Right lobe of liver (tissue), 4 donors: ENCODE data around the gene CD48.

ENCODE experiments used
- POLR2A ChIP-seq: fragments of 450-650 bp; IDR thresholded peaks from one replicate; pipeline ENCODE4 v1.6.1; 2017; ENCODE audit warnings: antibody characterized with exemption, mild to moderate bottlenecking
- TF ChIP-seq, protein P1 (sequence below), 4 donors: fragments of 200-600 bp in 3 of 4; fragments of 450-650 bp in 1 of 4; IDR thresholded peaks; one replicate each; pipeline versions ENCODE4 v1.5.1 to v1.8.0; 2016 to 2022; ENCODE audit warnings: antibody characterized with exemption in 4 of 4, mild to moderate bottlenecking in 2 of 4
- donor health status: DM: no; HTN: no; CAD: no.
- donor health status: DM: no; HTN: no; CAD: no.
- donor health status: DM: no; HTN: yes; CAD: no.

GRCh38 chr1:160707236-160708064, 4.2 kb downstream of the CD48 start:
- TF ChIP-seq, protein P1, sequence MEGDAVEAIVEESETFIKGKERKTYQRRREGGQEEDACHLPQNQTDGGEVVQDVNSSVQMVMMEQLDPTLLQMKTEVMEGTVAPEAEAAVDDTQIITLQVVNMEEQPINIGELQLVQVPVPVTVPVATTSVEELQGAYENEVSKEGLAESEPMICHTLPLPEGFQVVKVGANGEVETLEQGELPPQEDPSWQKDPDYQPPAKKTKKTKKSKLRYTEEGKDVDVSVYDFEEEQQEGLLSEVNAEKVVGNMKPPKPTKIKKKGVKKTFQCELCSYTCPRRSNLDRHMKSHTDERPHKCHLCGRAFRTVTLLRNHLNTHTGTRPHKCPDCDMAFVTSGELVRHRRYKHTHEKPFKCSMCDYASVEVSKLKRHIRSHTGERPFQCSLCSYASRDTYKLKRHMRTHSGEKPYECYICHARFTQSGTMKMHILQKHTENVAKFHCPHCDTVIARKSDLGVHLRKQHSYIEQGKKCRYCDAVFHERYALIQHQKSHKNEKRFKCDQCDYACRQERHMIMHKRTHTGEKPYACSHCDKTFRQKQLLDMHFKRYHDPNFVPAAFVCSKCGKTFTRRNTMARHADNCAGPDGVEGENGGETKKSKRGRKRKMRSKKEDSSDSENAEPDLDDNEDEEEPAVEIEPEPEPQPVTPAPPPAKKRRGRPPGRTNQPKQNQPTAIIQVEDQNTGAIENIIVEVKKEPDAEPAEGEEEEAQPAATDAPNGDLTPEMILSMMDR (IDR thresholded peaks at IDR 0.05): no peak
- TF ChIP-seq POLR2A: no peak
